Uterus (tissue), 4 donors: ENCODE measurements around the gene BCAR1. TPM values are rescaled to one million over a fixed set of nuclear protein-coding genes. Genes with fewer than 3 reads are reported as not detected.
A peak's percentile ranks its signal among the peaks of the same experiment; 100 is the strongest.

Source experiments
- DNase-seq, 2 donors: peaks; one replicate each; pipeline ENCODE4 v3.0.0-alpha.2; 2019 to 2020
- H3K27ac ChIP-seq, 2 donors: fragments of 200-600 bp; sonication (generic); 1 replicate in 1 of 2; 2 replicates in 1 of 2; pipeline ENCODE4 v1.5.1; 2016 to 2018
- H3K27me3 ChIP-seq, 2 donors: fragments of 200-600 bp; sonication (generic); one replicate each; pipeline ENCODE4 v1.5.1; 2018 to 2019; ENCODE audit warnings: control low read depth in 1 of 2
- H3K36me3 ChIP-seq, 2 donors: fragments of 200-600 bp; sonication (generic); one replicate each; pipeline ENCODE4 v1.5.1; 2019; ENCODE audit warnings: control low read depth in 1 of 2
- H3K4me1 ChIP-seq, 2 donors: fragments of 200-600 bp; sonication (generic); one replicate each; pipeline ENCODE4 v1.5.1; 2018 to 2019; ENCODE audit warnings: control low read depth in 1 of 2
- H3K4me3 ChIP-seq, 2 donors: fragments of 200-600 bp; sonication (generic); 1 replicate in 1 of 2; 2 replicates in 1 of 2; pipeline ENCODE4 v1.5.1; 2018 to 2019; ENCODE audit warnings: mild to moderate bottlenecking in 1 of 2
- H3K9me3 ChIP-seq, 2 donors: fragments of 200-600 bp; sonication (generic); one replicate each; pipeline ENCODE4 v1.5.1; 2019; ENCODE audit warnings: control low read depth in 1 of 2
- POLR2A ChIP-seq, 2 donors: fragments of 450-650 bp; IDR thresholded peaks; one replicate each; pipeline ENCODE4 v1.6.1; 2016; ENCODE audit warnings: antibody characterized with exemption in 2 of 2, mild to moderate bottlenecking in 1 of 2, moderate library complexity in 1 of 2
- intact Hi-C: fragments of 100-400 bp; cut with DNase I; formaldehyde crosslinking; loops from one replicate; pipeline ENCODE4 v1.15.1; 2023; ENCODE audit warnings: low total_unique reads
- total RNA-seq, 4 donors: library from RNA; depleted of rRNA in 3 of 4; stranded (reverse); fragments of >200 nt in 3 of 4; gene quantifications; one replicate each; pipeline versions ENCODE4 v1.1.0 to v1.2.4, GENCODE V29; 2014 to 2023
- TF ChIP-seq, protein P1 (sequence below), 4 experiments: fragments of 200-600 bp in 2 of 4; fragments of 450-650 bp in 2 of 4; sonication (generic) in 2 of 4; IDR thresholded peaks; one replicate each; pipeline ENCODE4 v1.5.1; 2016 to 2019; ENCODE audit warnings: antibody characterized with exemption in 4 of 4, mild to moderate bottlenecking in 2 of 4, moderate library complexity in 1 of 4
- donor health status: DM: yes; HTN: yes; CAD: no.

The BCAR1 gene
- total RNA-seq, 4 donors from 2014 or later, result 42.8 to 104 (median 47.2) TPM

- TF ChIP-seq POLR2A (IDR thresholded peaks at IDR 0.05), result no peak
- TF ChIP-seq, protein P1, sequence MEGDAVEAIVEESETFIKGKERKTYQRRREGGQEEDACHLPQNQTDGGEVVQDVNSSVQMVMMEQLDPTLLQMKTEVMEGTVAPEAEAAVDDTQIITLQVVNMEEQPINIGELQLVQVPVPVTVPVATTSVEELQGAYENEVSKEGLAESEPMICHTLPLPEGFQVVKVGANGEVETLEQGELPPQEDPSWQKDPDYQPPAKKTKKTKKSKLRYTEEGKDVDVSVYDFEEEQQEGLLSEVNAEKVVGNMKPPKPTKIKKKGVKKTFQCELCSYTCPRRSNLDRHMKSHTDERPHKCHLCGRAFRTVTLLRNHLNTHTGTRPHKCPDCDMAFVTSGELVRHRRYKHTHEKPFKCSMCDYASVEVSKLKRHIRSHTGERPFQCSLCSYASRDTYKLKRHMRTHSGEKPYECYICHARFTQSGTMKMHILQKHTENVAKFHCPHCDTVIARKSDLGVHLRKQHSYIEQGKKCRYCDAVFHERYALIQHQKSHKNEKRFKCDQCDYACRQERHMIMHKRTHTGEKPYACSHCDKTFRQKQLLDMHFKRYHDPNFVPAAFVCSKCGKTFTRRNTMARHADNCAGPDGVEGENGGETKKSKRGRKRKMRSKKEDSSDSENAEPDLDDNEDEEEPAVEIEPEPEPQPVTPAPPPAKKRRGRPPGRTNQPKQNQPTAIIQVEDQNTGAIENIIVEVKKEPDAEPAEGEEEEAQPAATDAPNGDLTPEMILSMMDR (IDR thresholded peaks at IDR 0.05), result no peak
- no peak overlapping the region for H3K27ac ChIP-seq
Observed at GRCh38 chr16:75293173-75293572, 41.7 kb upstream of the BCAR1 start.

GRCh38 chr16:75292691-75293090 is 41.3 kb upstream of the BCAR1 start:
- H3K36me3 ChIP-seq, result no peaks in the 10 kb centered on the region
- no peaks in the 10 kb centered on the region for H3K9me3 ChIP-seq
- no peak overlapping the region for H3K27ac ChIP-seq

More at GRCh38 chr16:75293173-75293572, 41.7 kb upstream of the BCAR1 start:
- intact Hi-C loops, result no loop called here
- Histone ChIP-seq H3K9me3 (no peaks in the 10 kb centered on the region), H3K4me3 (no peak overlapping the region), H3K4me1 (no peaks in the 10 kb centered on the region), H3K36me3 (no peaks in the 10 kb centered on the region), H3K27me3 (no peaks in the 10 kb centered on the region)
- DNase-seq, result no peak

GRCh38 chr16:75289189-75289588 is 37.8 kb upstream of the BCAR1 start:
- no peak for DNase-seq
- H3K36me3 ChIP-seq, result no peaks in the 10 kb centered on the region
- no peak for TF ChIP-seq POLR2A (IDR thresholded peaks at IDR 0.05)
- TF ChIP-seq, protein P1 (IDR thresholded peaks at IDR 0.05), result no peak

More at GRCh38 chr16:75292691-75293090, 41.3 kb upstream of the BCAR1 start:
- H3K4me1 ChIP-seq, result no peaks in the 10 kb centered on the region
- no peak overlapping the region for H3K4me3 ChIP-seq
- TF ChIP-seq, protein P1 (IDR thresholded peaks at IDR 0.05), result no peak
- TF ChIP-seq POLR2A (IDR thresholded peaks at IDR 0.05), result no peak
- no peaks in the 10 kb centered on the region for H3K27me3 ChIP-seq
- DNase-seq, result no peak
- intact Hi-C loops, result no loop called here

GRCh38 chr16:75288596-75289120 is 37.2 kb upstream of the BCAR1 start:
- no peak overlapping the region for H3K4me3 ChIP-seq
- no peaks in the 10 kb centered on the region for H3K36me3 ChIP-seq
- no peaks in the 10 kb centered on the region for H3K4me1 ChIP-seq
- DNase-seq, result no peak
- H3K27ac ChIP-seq, result peak overlapping the region in 1 of 2 donors; percentile 38
- H3K9me3 ChIP-seq, result no peaks in the 10 kb centered on the region
- intact Hi-C loops, result no loop called here
- TF ChIP-seq, protein P1 (IDR thresholded peaks at IDR 0.05), result no peak
- no peak for TF ChIP-seq POLR2A (IDR thresholded peaks at IDR 0.05)
- no peaks in the 10 kb centered on the region for H3K27me3 ChIP-seq

More at GRCh38 chr16:75289189-75289588, 37.8 kb upstream of the BCAR1 start:
- Histone ChIP-seq H3K9me3 (no peaks in the 10 kb centered on the region), H3K4me3 (no peak overlapping the region), H3K4me1 (no peaks in the 10 kb centered on the region), H3K27ac (no peak overlapping the region), H3K27me3 (no peaks in the 10 kb centered on the region)
- intact Hi-C loops, result no loop called here

DNA sequence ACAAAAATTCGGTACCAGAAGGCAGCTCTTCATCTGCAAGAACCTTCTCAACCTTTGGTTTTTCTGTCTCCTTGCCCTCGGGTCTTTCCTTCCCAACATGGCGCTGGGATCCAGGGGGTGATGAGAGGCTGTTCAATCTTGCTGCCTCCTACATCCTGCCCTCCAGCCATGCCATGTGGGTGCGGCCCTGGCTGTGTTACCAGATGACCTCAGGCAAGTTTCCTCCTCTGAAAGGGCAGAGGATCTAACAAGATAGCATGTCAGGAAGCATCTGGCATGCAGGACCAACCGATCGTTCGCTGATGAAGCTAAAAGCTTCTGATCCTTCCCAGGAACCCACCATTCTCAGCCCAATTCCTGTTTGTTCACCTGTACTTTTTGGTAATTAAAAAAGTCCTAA is 36.8 kb upstream of the BCAR1 start:
- DNase-seq, result no peak
- Histone ChIP-seq H3K4me1 (no peaks in the 10 kb centered on the region), H3K4me3 (no peak overlapping the region), H3K36me3 (no peaks in the 10 kb centered on the region), H3K9me3 (no peaks in the 10 kb centered on the region), H3K27me3 (no peaks in the 10 kb centered on the region), H3K27ac (no peak overlapping the region)
- TF ChIP-seq, protein P1 (IDR thresholded peaks at IDR 0.05), result no peak
- no peak for TF ChIP-seq POLR2A (IDR thresholded peaks at IDR 0.05)
- intact Hi-C loops, result no loop called here
